ENCODE data around the gene ABCC10. TPM values are rescaled to one million over a fixed set of nuclear protein-coding genes. Genes with fewer than 3 reads are reported as not detected.
"Not testable (repeated sequence)": the region's sequence is repeated elsewhere in the genome, so short reads cannot be mapped to it uniquely, and the experiment has no call there.

ABCC10 gene
- total RNA-seq, 2 experiments from 2014 or later: 38.8 to 39.8 TPM

GRCh38 chr6:43413002-43413401 lies 14.3 kb upstream of the ABCC10 start:
- Mint-ChIP-seq H3K9me3 (ENCODE audit: insufficient read depth) (no peaks in the 10 kb centered on the region), H3K27me3 (ENCODE audit: low read depth) (peaks cover 14% of the 10 kb centered on the region), H3K27ac (no peak overlapping the region), H3K36me3 (ENCODE audit: low read depth) (no peaks in the 10 kb centered on the region), H3K4me1 (ENCODE audit: low read depth) (no peaks in the 10 kb centered on the region), H3K4me3 (no peak overlapping the region)
- no peak for DNase-seq
- CTCF ChIA-PET: interaction anchor here (1.0 kb wide), 1 partner anchor 34 kb away, joined by 3 read pairs; no protein-coding TSS in a partner anchor
- POLR2A ChIA-PET: no interaction called here
- no peak for ATAC-seq

DNA sequence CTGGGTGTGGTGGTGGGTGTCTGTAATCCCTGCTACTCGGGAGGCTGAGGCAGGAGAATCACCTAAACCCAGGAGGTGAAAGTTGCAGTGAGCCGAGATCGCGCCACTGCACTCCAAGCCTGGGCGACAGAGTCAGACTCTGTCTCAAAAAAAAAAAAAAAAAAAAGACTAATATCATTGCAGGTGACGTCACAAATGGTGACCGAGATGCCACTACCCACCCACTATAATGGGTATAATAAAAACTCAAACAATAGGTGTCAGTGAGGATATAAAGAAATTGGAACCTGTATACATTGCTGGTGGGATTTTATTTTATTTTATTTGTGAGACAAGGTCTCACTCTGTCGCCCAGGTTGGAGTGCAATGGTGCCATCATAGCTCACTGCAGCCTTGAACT lies 12.1 kb upstream of the ABCC10 start:
- H3K4me1 Mint-ChIP-seq (ENCODE audit: low read depth); H3K27ac Mint-ChIP-seq; H3K9me3 Mint-ChIP-seq (ENCODE audit: insufficient read depth); H3K36me3 Mint-ChIP-seq (ENCODE audit: low read depth); POLR2A ChIA-PET; DNase-seq; H3K4me3 Mint-ChIP-seq; ATAC-seq: not testable (repeated sequence)
- H3K27me3 Mint-ChIP-seq (ENCODE audit: low read depth): peaks cover 17% of the 10 kb centered on the region
- CTCF ChIA-PET: interaction anchor here (1.5 kb wide), 1 partner anchor 186 kb away, joined by 3 read pairs; the partner anchor contains the start of gene DNPH1

DNA sequence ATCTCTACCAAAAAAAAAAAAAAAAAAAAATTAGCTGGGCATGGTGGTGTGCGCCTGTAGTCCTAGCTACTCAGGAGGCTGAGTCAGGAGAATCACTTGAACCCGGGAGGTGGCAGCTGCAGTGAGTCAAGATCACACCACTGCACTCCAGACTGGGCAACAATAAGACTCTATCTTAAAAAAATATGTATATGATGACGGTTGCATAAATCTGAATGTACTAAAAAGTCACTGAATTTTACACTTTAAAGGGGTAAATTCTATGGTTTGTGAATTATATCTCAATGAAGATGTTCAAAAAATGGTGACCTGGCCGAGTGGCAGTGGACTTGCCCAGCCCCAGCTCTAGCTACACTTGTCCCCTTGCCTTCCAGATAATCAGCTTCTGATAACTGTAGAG lies 10.4 kb upstream of the ABCC10 start:
- DNase-seq: no peak

GRCh38 chr6:43420012-43420709 lies 7.2 kb upstream of the ABCC10 start:
- Mint-ChIP-seq H3K27me3 (ENCODE audit: low read depth) (peaks cover 10% of the 10 kb centered on the region), H3K27ac (no peak overlapping the region), H3K4me3 (no peak overlapping the region), H3K36me3 (ENCODE audit: low read depth) (no peaks in the 10 kb centered on the region), H3K4me1 (ENCODE audit: low read depth) (no peaks in the 10 kb centered on the region), H3K9me3 (ENCODE audit: insufficient read depth) (no peaks in the 10 kb centered on the region)
- ChIA-PET CTCF (interaction anchor here (1.2 kb wide), 1 partner anchor 60 kb away, joined by 3 read pairs; no protein-coding TSS in a partner anchor), POLR2A (interaction anchor here (0.6 kb wide), 1 partner anchor 7 kb away, joined by 4 read pairs; the partner anchor contains the start of gene ABCC10)
- ATAC-seq: no peak
- DNase-seq: no peak

More for the DNA sequence above, 10.4 kb upstream of the ABCC10 start:
- no peaks in the 10 kb centered on the region for H3K9me3 Mint-ChIP-seq (ENCODE audit: insufficient read depth)
- H3K27me3 Mint-ChIP-seq (ENCODE audit: low read depth): peaks cover 15% of the 10 kb centered on the region
- CTCF ChIA-PET: interaction anchor here (0.8 to 1.4 kb wide), 2 partner anchors 10 to 83 kb away, joined by 3 read pairs; no protein-coding TSS in a partner anchor
- POLR2A ChIA-PET: no interaction called here
- no peaks in the 10 kb centered on the region for H3K4me1 Mint-ChIP-seq (ENCODE audit: low read depth)
- H3K36me3 Mint-ChIP-seq (ENCODE audit: low read depth): no peaks in the 10 kb centered on the region
- H3K4me3 Mint-ChIP-seq: no peak overlapping the region
- H3K27ac Mint-ChIP-seq: no peak overlapping the region
- ATAC-seq: no peak

DNA sequence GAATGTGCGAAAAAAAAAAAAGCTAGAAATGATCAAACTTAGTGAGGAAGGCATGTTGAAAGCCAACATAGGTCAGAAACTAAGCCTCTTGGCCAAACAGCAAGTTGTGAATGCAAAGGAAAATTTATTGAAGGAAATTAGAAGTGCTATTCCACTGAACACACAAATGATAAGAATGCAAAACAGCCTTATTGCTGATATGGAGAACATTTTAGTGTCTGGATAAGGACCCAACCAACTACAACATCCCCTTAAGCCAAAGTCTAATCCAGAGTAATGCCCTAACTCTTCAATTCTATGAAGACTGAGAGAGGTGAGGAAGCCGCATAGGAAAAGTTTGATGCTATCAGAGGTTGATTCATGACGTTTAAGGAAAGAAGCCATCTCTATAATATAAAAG lies 5.5 kb upstream of the ABCC10 start:
- H3K9me3 Mint-ChIP-seq (ENCODE audit: insufficient read depth): no peaks in the 10 kb centered on the region
- H3K4me1 Mint-ChIP-seq (ENCODE audit: low read depth): peaks cover under 1% of the 10 kb centered on the region
- H3K27ac Mint-ChIP-seq: no peak overlapping the region
- POLR2A ChIA-PET: no interaction called here
- DNase-seq (no peak), ATAC-seq (no peak)
- no peaks in the 10 kb centered on the region for H3K36me3 Mint-ChIP-seq (ENCODE audit: low read depth)
- CTCF ChIA-PET: no interaction called here
- no peak overlapping the region for H3K4me3 Mint-ChIP-seq
- peaks cover 7% of the 10 kb centered on the region for H3K27me3 Mint-ChIP-seq (ENCODE audit: low read depth)

DNA sequence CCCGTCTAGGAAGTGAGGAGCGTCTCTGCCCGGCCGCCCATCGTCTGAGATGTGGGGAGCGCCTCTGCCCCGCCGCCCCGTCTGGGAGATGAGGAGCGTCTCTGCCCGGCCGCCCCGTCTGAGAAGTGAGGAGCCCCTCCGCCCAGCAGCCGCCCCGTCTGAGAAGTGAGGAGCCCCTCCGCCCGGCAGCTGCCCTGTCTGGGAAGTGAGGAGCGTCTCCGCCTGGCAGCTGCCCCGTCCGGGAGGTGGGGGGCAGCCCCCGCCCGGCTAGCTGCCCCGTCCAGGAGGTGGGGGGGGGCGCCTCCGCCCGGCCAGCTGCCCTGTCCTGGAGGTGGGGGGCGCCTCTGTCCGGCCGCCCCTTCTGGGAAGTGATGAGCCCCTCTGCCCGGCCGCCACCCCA lies 2.3 kb upstream of the ABCC10 start:
- H3K27me3 Mint-ChIP-seq (ENCODE audit: low read depth); CTCF ChIA-PET; DNase-seq; ATAC-seq; POLR2A ChIA-PET; H3K4me3 Mint-ChIP-seq; H3K9me3 Mint-ChIP-seq (ENCODE audit: insufficient read depth); H3K36me3 Mint-ChIP-seq (ENCODE audit: low read depth); H3K27ac Mint-ChIP-seq: not testable (repeated sequence)
- peaks cover 19% of the 10 kb centered on the region for H3K4me1 Mint-ChIP-seq (ENCODE audit: low read depth)

DNA sequence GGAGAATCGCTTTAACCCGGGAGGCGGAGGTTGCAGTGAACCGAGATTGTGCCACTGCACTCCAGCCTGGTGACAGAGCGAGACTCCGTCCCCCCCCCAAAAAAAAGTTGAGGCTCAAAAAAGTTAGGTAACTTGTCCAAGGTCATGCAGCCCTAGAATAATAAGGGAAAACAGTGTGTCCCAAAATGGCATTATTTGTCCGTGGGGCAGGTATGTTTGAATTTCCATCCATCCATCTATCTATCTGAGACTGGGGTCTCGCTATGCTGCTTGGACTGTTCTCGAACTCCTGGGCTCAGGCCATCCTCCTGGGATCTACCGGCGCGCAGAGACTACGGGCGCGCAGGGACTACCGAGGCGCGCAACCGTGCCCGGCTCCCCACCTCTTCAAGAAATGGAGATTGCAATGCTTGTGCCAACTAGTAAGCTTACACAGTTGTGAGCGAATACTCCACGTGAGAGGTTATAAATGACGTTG lies 374 bp upstream of the ABCC10 start:
- peaks cover 23% of the 10 kb centered on the region for H3K4me1 Mint-ChIP-seq (ENCODE audit: low read depth)
- peak overlapping the region; percentile 98 for H3K4me3 Mint-ChIP-seq
- ChIA-PET CTCF (interaction anchor here (0.7 to 2.6 kb wide), 9 partner anchors 10 to 251 kb away, joined by 3 to 11 read pairs (median 3); partner anchors contain the start of genes CRIP3, TJAP1 and ZNF318), POLR2A (interaction anchor here (0.5 to 1.0 kb wide), 8 partner anchors 7 to 543 kb away, joined by 3 to 4 read pairs (median 3); partner anchors contain the start of genes POLR1C and YIPF3)
- DNase-seq (no peak), ATAC-seq (no peak)
- H3K27ac Mint-ChIP-seq: peak overlapping the region; percentile 97
- H3K27me3 Mint-ChIP-seq (ENCODE audit: low read depth): no peaks in the 10 kb centered on the region
- H3K9me3 Mint-ChIP-seq (ENCODE audit: insufficient read depth): no peaks in the 10 kb centered on the region
- H3K36me3 Mint-ChIP-seq (ENCODE audit: low read depth): peaks cover 11% of the 10 kb centered on the region

DNA sequence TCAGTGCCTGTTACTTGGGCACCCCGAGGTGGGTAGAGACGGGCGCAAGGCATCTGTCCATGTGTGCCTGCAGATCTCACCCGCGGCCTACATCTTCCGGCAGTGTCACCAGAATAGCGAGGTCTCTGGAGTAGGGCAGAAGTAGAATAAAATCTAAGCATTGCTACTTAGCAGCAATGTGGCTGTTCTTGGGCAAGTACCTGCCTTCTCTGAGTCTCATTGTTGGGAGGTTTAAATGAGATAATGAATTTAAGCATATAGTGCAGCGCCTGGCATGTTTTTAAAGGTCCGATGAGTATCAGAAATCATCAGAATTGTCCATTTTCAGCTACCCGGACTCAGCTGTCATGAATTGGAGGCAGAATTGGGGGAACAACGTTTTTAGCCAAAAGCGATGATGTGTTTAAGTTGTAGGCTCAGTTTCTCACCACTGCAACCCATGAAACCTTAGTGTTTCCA lies 800 bp downstream of the ABCC10 start:
- H3K4me3 Mint-ChIP-seq: peak overlapping the region; percentile 98
- no peaks in the 10 kb centered on the region for H3K27me3 Mint-ChIP-seq (ENCODE audit: low read depth)
- no peak for ATAC-seq
- H3K4me1 Mint-ChIP-seq (ENCODE audit: low read depth): peaks cover 23% of the 10 kb centered on the region
- ChIA-PET POLR2A (no interaction called here), CTCF (interaction anchor here (1.0 to 2.6 kb wide), 4 partner anchors 79 to 121 kb away, joined by 3 to 11 read pairs (median 5); partner anchors contain the start of genes CRIP3, POLR1C and YIPF3)
- DNase-seq: no peak
- H3K36me3 Mint-ChIP-seq (ENCODE audit: low read depth): peaks cover 15% of the 10 kb centered on the region
- H3K9me3 Mint-ChIP-seq (ENCODE audit: insufficient read depth): no peaks in the 10 kb centered on the region
- H3K27ac Mint-ChIP-seq: peak overlapping the region; percentile 97

- ATAC-seq (no peak), DNase-seq (no peak)
- POLR2A ChIA-PET: no interaction called here
- Mint-ChIP-seq H3K27ac (peak overlapping the region; percentile 97), H3K9me3 (ENCODE audit: insufficient read depth) (no peaks in the 10 kb centered on the region), H3K36me3 (ENCODE audit: low read depth) (peaks cover 16% of the 10 kb centered on the region), H3K4me1 (ENCODE audit: low read depth) (peaks cover 23% of the 10 kb centered on the region), H3K4me3 (peak overlapping the region; percentile 98), H3K27me3 (ENCODE audit: low read depth) (no peaks in the 10 kb centered on the region)
- CTCF ChIA-PET: interaction anchor here (0.7 to 2.6 kb wide), 4 partner anchors 10 to 120 kb away, joined by 3 to 11 read pairs (median 5); partner anchors contain the start of genes CRIP3, POLR1C and YIPF3
Measured at GRCh38 chr6:43428874-43429273, 1.5 kb downstream of the ABCC10 start.

- POLR2A ChIA-PET: no interaction called here
- Mint-ChIP-seq H3K4me1 (ENCODE audit: low read depth) (peaks cover 18% of the 10 kb centered on the region), H3K4me3 (no peak overlapping the region), H3K27ac (no peak overlapping the region), H3K9me3 (ENCODE audit: insufficient read depth) (no peaks in the 10 kb centered on the region), H3K36me3 (ENCODE audit: low read depth) (peaks cover 22% of the 10 kb centered on the region), H3K27me3 (ENCODE audit: low read depth) (no peaks in the 10 kb centered on the region)
- DNase-seq (no peak), ATAC-seq (no peak)
- CTCF ChIA-PET: interaction anchor here (0.9 to 1.8 kb wide), 2 partner anchors 20 to 75 kb away, joined by 3 to 6 read pairs; no protein-coding TSS in a partner anchor
Measured at GRCh38 chr6:43432009-43432945, 4.9 kb downstream of the ABCC10 start.

- H3K27ac Mint-ChIP-seq: no peak overlapping the region
- H3K4me1 Mint-ChIP-seq (ENCODE audit: low read depth): peaks cover 15% of the 10 kb centered on the region
- H3K36me3 Mint-ChIP-seq (ENCODE audit: low read depth): peaks cover 24% of the 10 kb centered on the region
- DNase-seq (no peak), ATAC-seq (no peak)
- H3K9me3 Mint-ChIP-seq (ENCODE audit: insufficient read depth): no peaks in the 10 kb centered on the region
- no peak overlapping the region for H3K4me3 Mint-ChIP-seq
- no peaks in the 10 kb centered on the region for H3K27me3 Mint-ChIP-seq (ENCODE audit: low read depth)
- ChIA-PET POLR2A (interaction anchor here (0.5 to 0.7 kb wide), 2 partner anchors 65 to 135 kb away, joined by 3 to 6 read pairs; no protein-coding TSS in a partner anchor), CTCF (interaction anchor here (1.8 kb wide), 1 partner anchor 74 kb away, joined by 6 read pairs; no protein-coding TSS in a partner anchor)
Measured at GRCh38 chr6:43433148-43433547, 5.8 kb downstream of the ABCC10 start.

All from activated CD8-positive, alpha-beta T cell treated with anti-CD3 and anti-CD28 coated beads, Interleukin-2, amount 10 ng/mL, durations not matched to agents 7 days and 5 days (primary cell).